ENCODE data around the gene PNPLA2.

PNPLA2 gene

GRCh38 chr11:836274-836673, 17.6 kb downstream of the PNPLA2 start:
- no peaks in the 10 kb centered on the region for H3K9me3 ChIP-seq
- peaks cover 5% of the 10 kb centered on the region; the same call in 1 of the 2 replicates for H3K4me1 ChIP-seq
- peaks cover under 1% of the 10 kb centered on the region; the same call in 1 of the 2 replicates for H3K27me3 ChIP-seq
- H3K4me3 ChIP-seq (ENCODE audit: low read depth, low read length): no peak overlapping the region
- peaks cover 16% of the 10 kb centered on the region for H3K36me3 ChIP-seq
- no peak for TF ChIP-seq CTCF (IDR thresholded peaks at IDR 0.05; ENCODE audit: low read depth, low read length)
- DNase-seq: no peak

GRCh38 chr11:836700-837099, 18.0 kb downstream of the PNPLA2 start:
- Histone ChIP-seq H3K4me1 (0 out of 2 replicates have a peak, but pooled peaks cover under 1% of the 10 kb centered on the region), H3K36me3 (peaks cover 16% of the 10 kb centered on the region), H3K9me3 (no peaks in the 10 kb centered on the region), H3K4me3 (ENCODE audit: low read depth, low read length) (no peak overlapping the region), H3K27me3 (no peaks in the 10 kb centered on the region)
- no peak for TF ChIP-seq CTCF (IDR thresholded peaks at IDR 0.05; ENCODE audit: low read depth, low read length)
- DNase-seq: no peak

- Histone ChIP-seq H3K4me1 (no peaks in the 10 kb centered on the region), H3K36me3 (peaks cover 16% of the 10 kb centered on the region), H3K27me3 (no peaks in the 10 kb centered on the region), H3K4me3 (ENCODE audit: low read depth, low read length) (no peak overlapping the region), H3K9me3 (no peaks in the 10 kb centered on the region)
- no peak for DNase-seq
- no peak for TF ChIP-seq CTCF (IDR thresholded peaks at IDR 0.05; ENCODE audit: low read depth, low read length)
Measured at GRCh38 chr11:837189-837989, 18.7 kb downstream of the PNPLA2 start.

- peaks cover 16% of the 10 kb centered on the region for H3K36me3 ChIP-seq
- H3K4me3 ChIP-seq (ENCODE audit: low read depth, low read length): no peak overlapping the region
- H3K9me3 ChIP-seq: no peaks in the 10 kb centered on the region
- no peaks in the 10 kb centered on the region for H3K27me3 ChIP-seq
- no peaks in the 10 kb centered on the region for H3K4me1 ChIP-seq
- TF ChIP-seq CTCF (IDR thresholded peaks at IDR 0.05; ENCODE audit: low read depth, low read length): no peak
- DNase-seq: no peak
Measured at GRCh38 chr11:837990-838307, 19.2 kb downstream of the PNPLA2 start.

- Histone ChIP-seq H3K36me3 (peaks cover 16% of the 10 kb centered on the region), H3K27me3 (no peaks in the 10 kb centered on the region), H3K9me3 (no peaks in the 10 kb centered on the region), H3K4me1 (no peaks in the 10 kb centered on the region), H3K4me3 (ENCODE audit: low read depth, low read length) (no peak overlapping the region)
- no peak for DNase-seq
- TF ChIP-seq CTCF (IDR thresholded peaks at IDR 0.05; ENCODE audit: low read depth, low read length): peak; percentile 23
Measured at GRCh38 chr11:838441-839279, 19.9 kb downstream of the PNPLA2 start.

- peaks cover 16% of the 10 kb centered on the region for H3K36me3 ChIP-seq
- H3K4me1 ChIP-seq: no peaks in the 10 kb centered on the region
- no peak for TF ChIP-seq CTCF (IDR thresholded peaks at IDR 0.05; ENCODE audit: low read depth, low read length)
- H3K4me3 ChIP-seq (ENCODE audit: low read depth, low read length): no peak overlapping the region
- no peaks in the 10 kb centered on the region for H3K9me3 ChIP-seq
- no peaks in the 10 kb centered on the region for H3K27me3 ChIP-seq
- no peak for DNase-seq
Measured at GRCh38 chr11:839280-839623, 20.5 kb downstream of the PNPLA2 start.
